Cardiac septum (tissue), 1 donor: ENCODE results near the gene DENND6A. TPM values are rescaled to one million over a fixed set of nuclear protein-coding genes. Genes with fewer than 3 reads are reported as not detected.
"Not testable (repeated sequence)": the region's sequence is repeated elsewhere in the genome, so short reads cannot be mapped to it uniquely, and the experiment has no call there.

Experiments used
- DNase-seq: peaks from one replicate; pipeline ENCODE4 v3.0.0-alpha.2; 2020; ENCODE audit warnings: low spot score
- intact Hi-C: fragments of 100-400 bp; cut with DNase I; formaldehyde crosslinking; loops from one replicate; pipeline ENCODE4 v1.14.0; 2022
- total RNA-seq: library from RNA; stranded (reverse); fragmentation: NEBNext Ultra II Directional; extraction: Animal tissue kit (Norgen Biotek cat#: 25700); gene quantifications from one replicate; pipeline ENCODE4 v1.2.1, GENCODE V29; 2021
- donor health status: DM: no; HTN: no; CAD: no.

Gene DENND6A
- total RNA-seq, 1 donor from 2014 or later: 22.1 TPM

DNA sequence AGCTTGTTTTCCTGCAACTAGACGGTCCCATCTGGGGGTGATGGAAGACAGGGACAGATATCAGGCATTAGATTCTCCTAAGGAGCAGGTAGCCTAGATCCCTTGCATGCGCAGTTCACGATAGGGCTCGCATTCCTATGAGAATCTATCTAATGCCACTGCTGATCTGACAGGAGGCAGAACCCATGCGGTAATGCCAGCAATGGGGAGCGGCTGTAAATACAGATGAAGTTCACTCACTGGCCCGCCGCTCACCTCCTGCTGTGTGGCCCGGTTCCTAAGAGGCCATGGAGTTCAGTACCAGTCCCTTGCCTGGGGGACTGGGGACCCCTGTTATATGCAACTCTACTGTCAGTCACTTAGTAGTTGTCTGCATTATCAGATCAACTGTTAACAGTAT, 7.9 kb upstream of the DENND6A start:
- no peak for DNase-seq
- intact Hi-C loops: no loop called here

DNA sequence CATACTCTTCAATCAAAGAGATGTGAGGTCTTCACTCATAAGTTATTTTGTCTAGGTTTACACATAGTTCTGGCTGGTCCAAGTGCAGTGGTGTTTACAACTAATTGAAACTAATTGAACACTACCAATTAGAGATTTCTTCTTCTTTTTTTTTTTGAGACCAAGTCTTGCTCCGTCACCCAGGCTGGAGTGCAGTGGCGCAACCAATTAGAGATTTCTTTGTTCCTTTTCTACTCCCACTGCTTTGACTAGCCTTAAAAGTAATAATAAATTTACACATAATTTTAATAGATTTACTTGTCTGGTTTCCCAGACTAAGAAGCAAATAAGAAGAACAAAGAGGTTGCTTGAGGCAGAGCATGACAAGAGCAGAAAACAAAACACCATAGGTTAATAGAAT, 6.7 kb upstream of the DENND6A start:
- intact Hi-C loops: no loop called here
- DNase-seq: no peak

DNA sequence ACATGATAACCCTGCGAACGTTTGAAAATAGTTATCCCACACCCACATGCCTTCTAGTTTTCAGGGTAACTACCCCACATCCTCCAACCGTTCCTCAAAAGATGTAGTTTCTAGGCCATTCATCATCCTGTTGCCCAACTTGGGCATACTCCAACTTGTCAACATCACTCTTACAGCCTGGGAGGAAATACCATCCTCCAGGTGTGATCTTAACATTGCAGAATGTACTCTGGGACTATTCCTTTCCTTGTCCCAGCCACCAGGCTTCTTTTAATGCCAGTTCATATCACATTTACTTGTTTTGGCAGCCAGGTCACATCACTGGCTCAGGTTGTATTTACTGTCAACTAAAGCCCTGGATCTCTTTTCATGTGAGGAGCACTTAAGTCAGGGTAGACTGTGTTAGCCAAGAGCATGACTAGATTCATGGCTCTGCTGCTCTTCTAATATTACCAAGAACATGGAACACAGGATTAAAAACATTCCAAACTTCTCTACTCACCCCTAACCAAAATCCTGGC, 4.0 kb upstream of the DENND6A start:
- DNase-seq: no peak
- intact Hi-C loops: no loop called here

DNA sequence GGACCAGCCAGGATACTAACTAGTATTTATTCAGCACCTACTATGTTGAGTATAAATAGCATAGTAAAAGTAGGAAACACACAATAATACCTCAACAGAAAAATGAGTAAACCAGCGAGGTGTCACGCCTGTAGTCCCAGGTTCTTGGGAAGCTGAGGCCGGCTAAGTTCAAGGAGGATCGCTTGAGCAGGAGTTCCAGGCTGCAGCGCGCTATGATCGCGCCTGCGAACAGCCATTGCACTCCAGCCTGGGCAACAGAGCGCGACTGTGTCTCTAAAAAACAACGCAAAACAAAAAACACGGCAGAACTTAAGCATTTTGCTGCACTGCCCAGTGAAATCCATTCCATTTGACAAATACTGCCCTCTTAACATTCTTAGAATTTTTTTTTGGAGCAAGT, 1.3 kb upstream of the DENND6A start:
- no peak for DNase-seq
- intact Hi-C loops: loop anchor here (5.0 kb wide), 1 partner anchor 137 kb away; the partner anchor contains the start of gene PDE12

DNA sequence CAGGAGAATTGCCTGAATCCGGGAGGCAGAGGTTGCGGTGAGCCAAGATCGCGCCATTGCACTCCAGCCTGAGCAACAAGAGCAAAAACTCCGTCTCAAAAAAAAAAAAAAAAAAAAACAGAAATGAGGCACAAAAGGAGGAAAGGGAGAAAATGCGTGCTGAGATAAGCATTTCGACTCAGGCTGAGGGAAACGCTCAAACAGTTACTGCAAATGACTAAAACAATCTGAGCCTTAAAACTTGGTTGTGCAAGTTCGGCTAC, 813 bp downstream of the DENND6A start:
- intact Hi-C loops: loop anchor here (1.0 to 5.0 kb wide), 2 partner anchors 95 to 135 kb away; partner anchors contain the start of genes ARF4 and PDE12

DNA sequence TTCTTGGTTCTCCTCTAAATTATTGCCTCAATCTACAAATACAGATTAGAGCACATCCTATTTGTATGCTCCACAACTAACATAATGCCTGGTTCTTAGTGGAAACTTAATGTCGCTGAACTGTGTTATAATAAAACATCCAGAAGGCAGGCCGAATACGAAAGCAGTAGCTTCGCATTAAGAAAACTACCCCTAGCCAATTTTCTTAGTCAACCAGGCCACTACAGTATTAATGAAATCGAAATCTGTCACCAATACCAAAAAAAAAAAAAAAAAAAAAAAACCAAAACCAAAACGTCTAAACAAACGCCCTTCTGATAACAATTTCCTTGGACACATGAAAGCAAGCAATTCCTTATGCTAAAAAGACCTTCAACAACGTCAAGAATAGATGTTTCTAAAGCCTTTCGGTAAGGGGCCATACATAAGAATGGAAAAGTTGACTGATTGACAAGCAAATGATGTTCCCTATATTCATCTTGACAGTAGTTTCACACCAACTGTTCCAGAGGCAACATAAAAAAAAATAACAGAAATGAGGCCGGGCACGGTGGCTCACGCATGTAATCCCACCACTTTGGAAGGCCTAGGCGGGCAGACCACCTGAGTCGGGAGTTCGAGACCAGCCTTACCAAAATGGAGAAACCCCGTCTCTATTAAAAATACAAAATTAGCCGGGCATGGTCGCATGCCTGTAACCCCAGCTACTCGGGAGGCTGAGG, 1.3 kb downstream of the DENND6A start:
- intact Hi-C loops: loop anchor here (1.0 to 5.0 kb wide), 2 partner anchors 94 to 134 kb away; partner anchors contain the start of genes ARF4 and PDE12
- no peak for DNase-seq

More for the DNA sequence above, 813 bp downstream of the DENND6A start:
- not testable (repeated sequence) for DNase-seq

DNA sequence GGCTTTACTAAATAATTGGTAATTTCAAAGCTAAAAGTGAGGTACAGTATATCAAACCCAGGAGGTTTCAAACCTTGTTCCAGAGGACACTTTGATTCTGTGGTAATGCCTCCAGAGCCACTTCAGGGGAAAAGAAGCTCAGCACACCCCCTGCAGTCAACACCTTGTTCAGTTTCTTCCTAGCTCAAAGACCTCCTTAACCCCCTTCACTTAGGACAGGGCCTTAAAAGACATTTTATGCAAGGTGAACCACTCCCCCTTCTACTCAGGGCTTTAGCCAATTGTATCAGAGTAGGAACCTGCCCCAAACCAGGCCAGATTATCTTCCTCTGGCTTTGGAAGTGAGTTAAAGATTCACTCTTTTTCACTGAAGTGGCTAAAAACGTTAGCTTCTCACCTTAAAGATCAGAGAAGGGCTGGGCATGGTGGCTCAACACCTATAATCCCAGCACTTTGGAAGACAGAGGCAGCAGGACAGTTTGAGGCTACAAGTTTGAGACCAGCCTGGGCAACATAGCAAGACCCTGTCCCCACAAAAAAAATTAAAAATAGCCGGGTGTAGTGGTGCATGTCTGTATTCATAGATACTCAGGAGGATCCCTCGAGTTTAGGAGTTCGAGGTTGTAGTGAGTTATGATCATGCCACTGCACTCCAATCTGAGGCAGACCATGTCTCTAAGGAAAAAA, 3.4 kb downstream of the DENND6A start:
- DNase-seq: no peak
- intact Hi-C loops: loop anchor here (5.0 kb wide), 1 partner anchor 132 kb away; the partner anchor contains the start of gene PDE12

DNA sequence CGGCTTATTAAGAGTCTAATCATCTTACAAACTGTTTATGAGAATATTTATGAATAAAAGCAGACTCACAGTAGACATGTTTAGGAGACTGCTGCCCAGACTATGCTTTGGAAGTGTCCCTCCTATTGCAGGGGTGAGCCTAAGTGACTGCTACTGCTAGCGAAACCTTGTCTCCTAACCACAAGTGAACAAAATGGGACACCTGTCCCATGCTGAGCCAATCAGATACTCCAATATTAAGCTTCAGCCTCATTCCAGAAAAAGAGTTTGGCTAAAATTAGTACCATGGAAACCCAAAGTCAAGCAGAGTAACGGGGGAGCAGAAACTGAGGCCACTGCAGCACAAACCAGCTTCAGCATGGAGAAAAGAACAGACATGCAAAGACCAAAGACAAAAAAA, 4.6 kb downstream of the DENND6A start:
- no peak for DNase-seq
- intact Hi-C loops: no loop called here

DNA sequence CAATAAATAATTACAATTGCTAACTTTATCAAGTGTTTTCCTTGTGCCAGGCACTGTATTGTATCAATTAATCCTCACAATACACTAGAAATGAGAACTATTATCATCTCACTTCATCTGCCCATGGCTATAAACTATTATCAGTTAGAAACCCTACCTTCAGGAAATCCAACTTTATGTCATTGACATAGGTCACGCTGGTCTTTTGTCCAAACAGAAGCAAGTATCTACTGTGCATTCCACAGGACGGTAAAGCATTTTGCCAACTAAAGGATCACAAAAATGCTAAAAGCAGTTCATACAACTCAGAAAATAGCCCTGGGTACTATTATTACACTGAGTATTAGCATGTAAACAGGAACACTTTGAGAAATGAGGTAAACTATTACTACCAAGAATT, 9.6 kb downstream of the DENND6A start:
- intact Hi-C loops: no loop called here
- DNase-seq: no peak

DNA sequence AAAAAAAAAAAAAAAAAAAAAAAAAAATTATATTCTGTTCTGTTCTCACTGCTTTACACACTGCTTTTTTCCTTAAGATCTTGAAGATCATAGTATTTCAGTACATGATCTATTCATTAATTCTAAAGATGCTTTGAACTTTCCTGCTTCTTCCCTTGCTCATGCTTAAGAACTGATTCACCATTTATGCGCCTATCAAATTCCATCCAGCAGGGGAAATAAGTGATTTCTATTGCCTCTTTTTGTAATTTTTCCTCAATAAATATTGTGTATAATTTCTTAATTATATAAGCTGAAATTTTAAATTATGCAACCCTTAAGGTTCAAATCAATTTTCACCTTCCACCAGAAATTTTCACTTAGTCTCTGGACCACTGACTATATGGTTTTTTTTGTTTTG, 10.6 kb downstream of the DENND6A start:
- intact Hi-C loops: no loop called here
- DNase-seq: no peak

DNA sequence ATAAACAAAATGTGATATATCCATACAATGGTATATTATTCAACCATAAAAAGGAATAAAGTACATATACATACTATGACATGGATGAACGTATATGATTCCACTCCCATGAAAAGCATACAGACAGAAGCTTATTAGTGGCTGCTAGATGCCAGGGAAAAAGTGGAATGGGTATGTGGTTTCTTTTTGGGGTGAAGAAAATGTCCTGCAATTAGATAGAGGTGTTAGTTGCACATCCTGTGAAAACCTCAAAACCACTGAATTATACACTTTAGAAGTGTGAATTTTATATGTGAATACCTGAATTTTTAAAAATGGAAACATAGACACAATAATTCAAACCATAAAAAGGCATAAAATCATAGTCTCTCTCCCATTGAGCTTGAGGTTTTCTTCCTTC, 11.2 kb downstream of the DENND6A start:
- no peak for DNase-seq
- intact Hi-C loops: no loop called here

DNA sequence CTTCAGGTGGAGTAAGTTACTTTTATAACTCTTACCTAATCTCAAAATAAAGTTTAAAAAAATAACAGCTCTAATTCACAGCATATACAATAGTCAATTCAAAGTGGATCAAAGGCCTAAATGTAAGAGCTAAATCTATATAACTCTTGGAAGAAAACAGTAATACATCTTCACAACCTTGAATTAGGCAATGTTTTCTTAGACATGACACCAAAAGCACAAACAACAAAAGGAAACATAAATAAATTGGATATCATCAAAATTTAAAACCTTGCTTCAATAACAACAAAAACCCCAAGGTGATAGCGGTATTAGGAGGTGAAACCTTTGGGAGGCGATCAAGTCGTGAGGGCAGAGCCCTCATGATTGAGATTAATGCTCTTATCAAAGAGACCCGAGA, 12.8 kb downstream of the DENND6A start:
- DNase-seq: no peak
- intact Hi-C loops: no loop called here

DNA sequence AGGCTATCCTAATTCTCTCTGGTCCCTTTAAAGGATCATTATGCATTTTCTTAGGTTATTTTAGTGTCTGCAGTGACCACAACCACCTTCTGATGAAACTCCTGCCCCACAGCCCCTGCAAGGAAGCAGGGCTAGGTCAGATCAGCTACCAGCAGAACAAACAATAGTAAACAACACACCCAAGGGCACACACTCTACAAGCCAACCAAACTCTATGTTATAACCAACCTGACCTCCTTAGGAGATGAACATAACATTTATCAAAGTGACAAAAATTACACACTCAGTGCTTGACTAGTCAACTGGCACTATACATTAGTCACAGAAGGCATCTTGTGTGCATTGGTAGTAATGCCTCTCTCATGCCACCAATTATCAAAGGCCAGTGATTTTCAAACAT, 17.3 kb downstream of the DENND6A start:
- intact Hi-C loops: no loop called here
- no peak for DNase-seq

DNA sequence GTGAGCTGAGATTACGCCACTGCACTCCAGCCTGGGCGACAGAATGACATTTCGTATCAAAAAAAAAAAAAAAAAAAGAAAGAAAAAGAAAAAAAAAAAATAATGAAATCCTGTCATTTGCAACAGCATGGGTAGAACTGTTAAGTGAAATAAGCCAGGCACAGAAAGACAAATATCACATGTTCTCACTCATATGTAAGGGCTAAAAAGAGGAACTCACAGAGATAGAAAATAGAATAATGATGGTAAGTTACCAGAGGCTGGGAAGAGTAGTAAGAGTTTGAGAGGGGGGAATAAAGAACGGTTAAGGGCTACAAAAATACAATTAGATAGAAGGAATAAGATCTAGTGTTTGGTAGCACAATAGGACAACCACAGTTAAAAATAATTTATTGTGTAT, 19.7 kb downstream of the DENND6A start:
- DNase-seq: no peak
- intact Hi-C loops: no loop called here

DNA sequence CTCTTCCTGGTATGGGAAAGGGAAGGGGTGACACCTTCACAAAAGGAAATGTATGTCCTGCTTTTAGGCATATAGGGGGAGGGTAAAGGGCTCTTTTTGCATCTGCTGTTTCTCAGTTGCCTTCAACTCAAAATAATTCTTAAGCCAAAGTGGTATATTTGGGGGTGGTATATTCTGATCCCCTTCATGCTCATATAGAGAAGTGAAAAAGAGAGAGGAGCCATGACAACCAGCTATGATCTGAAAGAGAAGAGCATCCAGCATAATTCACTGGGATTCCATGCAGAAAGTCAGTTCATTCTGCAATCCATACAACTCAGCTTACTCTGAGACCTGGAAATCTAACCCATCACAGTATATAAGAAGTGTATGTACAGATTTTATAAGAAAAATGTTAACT, 22.3 kb downstream of the DENND6A start:
- DNase-seq: no peak
- intact Hi-C loops: no loop called here

DNA sequence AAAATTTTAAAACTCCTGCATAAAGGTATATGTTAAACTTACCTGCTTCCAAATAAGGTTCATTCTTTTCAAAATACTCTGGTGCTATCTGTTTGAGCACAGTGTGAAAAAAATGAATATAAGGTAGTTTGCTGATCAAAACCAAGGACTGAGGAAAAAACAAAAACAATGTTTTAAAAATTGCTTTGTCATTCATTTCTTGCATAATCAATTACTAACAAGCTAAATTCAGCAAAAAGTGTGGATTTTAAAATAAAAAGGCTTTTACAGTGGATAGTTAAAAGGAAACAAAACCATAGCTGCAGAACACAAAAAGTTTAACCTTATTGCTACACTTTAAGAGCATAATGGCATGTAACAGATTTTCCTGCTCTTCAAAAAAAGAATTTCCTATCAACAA, 31.5 kb downstream of the DENND6A start:
- intact Hi-C loops: no loop called here
- no peak for DNase-seq

DNA sequence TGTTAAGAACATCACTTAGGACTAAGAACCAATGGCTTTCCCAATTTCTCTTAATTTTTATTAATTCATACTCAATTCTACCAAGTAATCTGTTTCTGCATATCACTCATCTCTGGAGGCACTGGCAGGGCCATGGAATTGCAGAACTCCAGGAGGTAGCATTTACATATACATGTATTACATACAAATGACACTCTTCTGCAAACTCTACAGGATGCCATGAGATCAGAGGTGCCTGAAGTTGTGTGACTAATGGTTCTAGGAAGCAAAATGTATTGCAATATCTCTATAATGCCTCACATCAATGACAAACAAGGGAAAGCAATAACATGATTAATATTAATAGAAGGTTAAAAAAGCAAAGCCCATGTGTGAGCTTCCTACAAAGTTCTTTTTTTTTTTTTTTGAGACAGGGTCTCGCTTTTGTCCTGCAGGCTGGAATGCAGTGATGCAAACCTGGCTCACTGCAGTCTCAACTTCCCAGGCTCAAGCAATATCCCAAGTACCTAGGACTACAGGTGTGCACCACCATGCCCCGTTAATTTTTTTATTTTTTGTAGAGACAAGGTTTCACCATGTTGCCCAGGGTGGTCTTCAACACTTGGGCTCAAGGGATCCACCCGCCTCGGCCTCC, 33.0 kb downstream of the DENND6A start:
- DNase-seq: no peak
- intact Hi-C loops: no loop called here

DNA sequence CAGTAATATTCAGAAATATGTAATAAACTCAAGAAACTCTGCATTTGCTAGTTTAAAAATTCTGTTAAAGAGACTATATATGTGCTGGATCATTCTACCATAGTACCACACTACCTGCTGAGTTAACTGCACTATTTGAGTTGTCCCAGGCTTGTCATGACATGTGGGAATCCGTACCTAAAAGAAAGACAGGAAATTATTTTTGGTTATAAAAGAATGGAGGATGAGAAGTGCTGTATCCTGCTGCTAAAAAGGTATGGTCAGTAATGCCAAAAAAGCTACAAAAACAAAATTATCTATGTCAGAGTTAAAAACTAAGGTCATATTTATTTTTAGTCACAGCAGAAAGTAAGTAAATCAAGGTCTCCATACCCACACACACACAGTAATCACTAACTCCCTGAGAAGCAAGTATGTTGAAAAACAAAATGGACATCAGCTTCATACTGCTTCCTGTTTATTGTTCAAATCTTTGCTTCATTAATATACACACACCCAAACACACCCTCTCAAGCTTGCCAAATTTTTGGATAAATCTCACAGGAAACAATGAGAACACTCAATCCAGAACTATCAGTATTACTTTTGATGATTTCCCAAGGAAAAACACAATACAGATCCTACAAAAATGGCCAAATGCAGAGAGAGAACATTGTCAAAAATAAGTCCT, 33.7 kb downstream of the DENND6A start:
- DNase-seq: no peak
- intact Hi-C loops: no loop called here

DNA sequence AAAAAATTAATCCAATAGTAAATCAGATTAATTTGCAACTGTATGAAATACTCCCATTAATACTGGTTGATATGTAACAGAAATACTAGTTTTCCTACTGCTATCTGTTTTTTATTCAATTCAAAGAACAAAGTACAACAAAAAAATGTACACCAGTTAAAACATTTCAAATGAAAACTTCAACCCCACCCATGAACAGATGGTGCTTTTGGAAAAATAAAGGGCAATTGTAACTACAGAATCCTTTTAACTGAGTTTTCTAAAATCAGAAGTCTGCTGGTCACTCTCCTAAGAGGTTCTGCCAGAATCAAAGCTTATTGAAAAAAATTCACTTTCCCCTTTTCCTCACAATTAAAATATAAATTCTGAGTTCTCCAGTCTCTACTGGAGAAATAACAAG, 34.3 kb downstream of the DENND6A start:
- DNase-seq: no peak
- intact Hi-C loops: no loop called here

DNA sequence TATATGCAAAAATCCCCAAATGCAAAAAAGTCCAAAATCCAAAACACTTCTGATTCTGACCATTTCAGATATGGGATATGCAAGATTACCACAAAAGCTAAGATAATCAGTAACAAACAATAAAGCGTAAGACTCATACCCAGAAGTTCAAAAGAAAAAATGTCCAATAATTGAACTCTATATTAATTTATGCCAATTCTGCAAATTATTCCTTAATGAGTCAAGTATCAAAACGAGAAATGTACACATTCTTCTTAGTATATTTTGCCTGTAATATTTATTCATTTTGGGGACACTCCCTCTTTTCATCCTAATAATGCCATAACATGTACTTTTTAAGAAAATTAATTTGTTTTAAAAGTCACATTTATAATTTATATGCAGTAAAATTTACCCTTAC, 37.1 kb downstream of the DENND6A start:
- intact Hi-C loops: no loop called here
- no peak for DNase-seq
